ENCODE measurements around the gene ZNF749.
A peak's percentile ranks its signal among the peaks of the same experiment; 100 is the strongest.
"Not testable (repeated sequence)": the region's sequence is repeated elsewhere in the genome, so short reads cannot be mapped to it uniquely, and the experiment has no call there.

ZNF749 gene

DNA sequence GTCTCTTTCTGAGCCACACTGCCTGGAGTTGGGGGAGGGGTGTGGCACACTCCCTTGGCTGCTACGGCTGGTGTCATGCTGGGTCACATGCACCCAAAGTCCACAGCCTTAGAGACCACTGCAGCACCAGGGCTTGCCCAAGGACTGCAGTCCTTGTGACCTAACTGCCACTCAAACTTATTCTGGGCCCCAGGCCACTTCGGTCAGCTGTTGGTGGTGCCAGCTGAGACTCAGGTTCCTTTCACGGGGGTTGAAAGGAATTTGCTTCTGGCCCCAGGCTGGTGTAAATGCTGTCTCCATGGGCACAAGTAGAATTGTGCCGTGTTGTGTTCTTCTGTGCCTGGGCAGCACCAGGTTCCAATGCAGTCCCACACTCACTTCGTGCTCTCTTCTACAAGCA, 31.4 kb downstream of the ZNF749 start:
- DNase-seq: no peak

GRCh38 chr19:57473646-57474045, 38.5 kb downstream of the ZNF749 start:
- DNase-seq: no peak

- DNase-seq: peak; percentile 58
Observed at GRCh38 chr19:57477191-57478008, 42.3 kb downstream of the ZNF749 start, which contains the start of gene ZNF772. ZNF772 (minus strand) TSS chr19:57477566; CDS start chr19:57477309, 257 bp downstream.

- DNase-seq: peak; percentile 97
Observed at GRCh38 chr19:57487477-57488298, 52.6 kb downstream of the ZNF749 start, which contains the start of gene ZNF419. ZNF419 (plus strand) TSS chr19:57487750; CDS start chr19:57487951, 201 bp downstream.

- not testable (repeated sequence) for DNase-seq
Observed at GRCh38 chr19:57488299-57488644, 53.1 kb downstream of the ZNF749 start.

All from NCI-H1105 (cell line).